ENCODE results near the gene CUEDC1. TPM values are rescaled to one million over a fixed set of nuclear protein-coding genes. Genes with fewer than 3 reads are reported as not detected.
A peak's percentile ranks its signal among the peaks of the same experiment; 100 is the strongest.

CUEDC1 gene
- total RNA-seq, 3 donors from 2014 or later, result 13.0 to 18.0 (median 14.5) TPM

DNA sequence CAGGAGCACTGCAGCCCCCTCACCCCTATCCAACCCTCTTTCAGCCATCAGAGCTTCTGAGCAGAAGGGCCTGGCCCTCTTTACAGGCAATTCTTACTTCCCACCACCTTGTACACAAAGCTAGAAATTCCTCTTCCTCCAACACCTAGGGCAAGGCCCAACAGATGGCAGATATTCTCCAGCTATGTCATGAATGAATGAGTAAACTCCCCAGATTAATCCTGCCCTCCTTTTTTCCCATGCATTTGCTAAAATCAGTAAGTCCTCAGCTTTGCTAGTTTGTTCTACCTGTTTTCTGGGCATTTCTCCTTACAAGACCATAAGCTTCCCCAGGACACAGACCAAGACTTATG is 85.0 kb downstream of the CUEDC1 start:
- Histone ChIP-seq H3K36me3 (no peaks in the 10 kb centered on the region), H3K4me3 (no peak overlapping the region), H3K27me3 (no peaks in the 10 kb centered on the region), H3K4me1 (peaks cover 21 to 24% of the 10 kb centered on the region in 2 donors), H3K27ac (no peak overlapping the region), H3K9me3 (no peaks in the 10 kb centered on the region)
- intact Hi-C loops (cut with DNase I; ENCODE audit: low total_unique reads), result no loop called here
- DNase-seq (ENCODE audit: low spot score in 2 of 2), result no peak
- no peak for TF ChIP-seq POLR2A (IDR thresholded peaks at IDR 0.05)
- TF ChIP-seq, protein P1, sequence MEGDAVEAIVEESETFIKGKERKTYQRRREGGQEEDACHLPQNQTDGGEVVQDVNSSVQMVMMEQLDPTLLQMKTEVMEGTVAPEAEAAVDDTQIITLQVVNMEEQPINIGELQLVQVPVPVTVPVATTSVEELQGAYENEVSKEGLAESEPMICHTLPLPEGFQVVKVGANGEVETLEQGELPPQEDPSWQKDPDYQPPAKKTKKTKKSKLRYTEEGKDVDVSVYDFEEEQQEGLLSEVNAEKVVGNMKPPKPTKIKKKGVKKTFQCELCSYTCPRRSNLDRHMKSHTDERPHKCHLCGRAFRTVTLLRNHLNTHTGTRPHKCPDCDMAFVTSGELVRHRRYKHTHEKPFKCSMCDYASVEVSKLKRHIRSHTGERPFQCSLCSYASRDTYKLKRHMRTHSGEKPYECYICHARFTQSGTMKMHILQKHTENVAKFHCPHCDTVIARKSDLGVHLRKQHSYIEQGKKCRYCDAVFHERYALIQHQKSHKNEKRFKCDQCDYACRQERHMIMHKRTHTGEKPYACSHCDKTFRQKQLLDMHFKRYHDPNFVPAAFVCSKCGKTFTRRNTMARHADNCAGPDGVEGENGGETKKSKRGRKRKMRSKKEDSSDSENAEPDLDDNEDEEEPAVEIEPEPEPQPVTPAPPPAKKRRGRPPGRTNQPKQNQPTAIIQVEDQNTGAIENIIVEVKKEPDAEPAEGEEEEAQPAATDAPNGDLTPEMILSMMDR (IDR thresholded peaks at IDR 0.05), result no peak
- no peak for TF ChIP-seq POLR2AphosphoS5 (IDR thresholded peaks at IDR 0.05)

DNA sequence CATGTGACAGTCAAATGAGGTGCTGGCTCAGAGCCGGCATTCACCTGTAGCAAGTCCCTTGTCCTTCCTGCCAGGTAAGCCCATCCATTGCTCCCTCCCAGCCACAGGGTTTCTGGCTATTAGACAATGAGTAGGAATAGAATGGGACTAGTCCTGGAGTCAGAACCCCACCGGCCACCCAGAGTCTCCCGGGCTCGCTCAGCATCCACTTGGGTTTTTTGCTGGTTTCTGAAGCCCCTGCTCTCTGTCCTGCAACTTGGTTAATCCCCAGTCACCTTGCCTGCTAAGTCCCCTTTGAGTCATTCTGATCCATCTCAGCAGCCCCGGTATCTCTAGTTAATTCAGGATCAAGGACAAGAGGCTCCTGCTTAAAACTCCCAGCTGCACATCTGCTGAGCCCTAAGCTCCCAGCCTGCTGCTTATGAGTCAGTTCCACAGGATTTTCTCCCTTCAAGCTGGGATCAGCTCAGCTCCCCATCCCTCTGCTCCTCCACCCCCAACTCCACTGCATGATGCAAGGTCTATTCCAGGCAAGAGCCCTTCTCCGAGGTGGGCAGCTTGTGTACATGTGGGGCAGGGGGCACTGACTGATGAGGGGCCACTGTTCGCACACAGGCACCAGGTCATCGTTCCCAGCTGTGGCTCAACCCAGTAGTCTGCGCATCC is 85.5 kb downstream of the CUEDC1 start:
- H3K27ac ChIP-seq, result peak overlapping the region in 1 of 2 donors; percentile 90
- no peaks in the 10 kb centered on the region for H3K9me3 ChIP-seq
- DNase-seq (ENCODE audit: low spot score in 2 of 2), result no peak
- no peaks in the 10 kb centered on the region for H3K36me3 ChIP-seq
- no peak for TF ChIP-seq POLR2A (IDR thresholded peaks at IDR 0.05)
- no peak for TF ChIP-seq POLR2AphosphoS5 (IDR thresholded peaks at IDR 0.05)
- TF ChIP-seq, protein P1 (IDR thresholded peaks at IDR 0.05), result no peak
- H3K27me3 ChIP-seq, result no peaks in the 10 kb centered on the region
- H3K4me1 ChIP-seq, result peaks cover 16 to 18% of the 10 kb centered on the region in 2 donors
- intact Hi-C loops (cut with DNase I; ENCODE audit: low total_unique reads), result no loop called here
- H3K4me3 ChIP-seq, result no peak overlapping the region

DNA sequence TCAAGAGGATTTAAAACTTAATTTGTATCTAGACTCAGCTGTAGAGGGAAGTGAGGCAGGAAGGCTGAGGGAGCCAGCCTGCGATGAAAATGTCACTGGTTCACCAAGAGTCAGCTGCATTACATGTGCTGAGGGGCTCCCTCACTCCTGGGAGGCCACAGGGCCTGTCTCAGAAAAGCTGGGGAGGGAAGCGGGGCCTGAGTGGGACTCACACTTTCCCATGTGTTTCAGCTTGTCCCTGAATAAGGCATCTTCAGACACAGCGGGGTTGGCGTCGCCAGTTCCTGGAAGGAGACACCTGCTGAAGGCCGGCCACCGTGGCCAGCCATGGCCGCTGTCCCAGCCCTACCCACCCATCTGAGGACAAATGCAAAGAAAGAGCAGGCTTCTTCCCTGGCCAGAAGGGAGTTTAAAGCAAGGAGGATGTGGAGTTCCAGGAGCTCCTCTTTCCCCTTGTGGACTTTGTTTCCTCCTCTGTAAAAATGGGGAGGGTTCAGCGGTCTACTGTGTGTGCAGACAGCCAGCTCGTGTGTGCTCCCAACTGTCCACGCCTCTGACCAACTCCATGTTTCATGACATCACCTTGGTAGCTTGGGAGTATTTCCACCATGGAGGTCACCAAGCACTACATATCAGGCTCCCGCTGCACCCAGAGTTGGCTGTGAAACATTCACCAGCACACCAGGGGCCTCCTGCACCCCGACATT is 86.1 kb downstream of the CUEDC1 start:
- no peak for DNase-seq (ENCODE audit: low spot score in 2 of 2)
- Histone ChIP-seq H3K36me3 (no peaks in the 10 kb centered on the region), H3K4me1 (peaks cover 9 to 12% of the 10 kb centered on the region in 2 donors), H3K9me3 (no peaks in the 10 kb centered on the region), H3K27me3 (no peaks in the 10 kb centered on the region), H3K4me3 (no peak overlapping the region), H3K27ac (peak overlapping the region; percentile 69 to 90)
- TF ChIP-seq POLR2AphosphoS5 (IDR thresholded peaks at IDR 0.05), result no peak
- TF ChIP-seq, protein P1 (IDR thresholded peaks at IDR 0.05), result no peak
- TF ChIP-seq POLR2A (IDR thresholded peaks at IDR 0.05), result no peak
- intact Hi-C loops (cut with DNase I; ENCODE audit: low total_unique reads), result no loop called here

DNA sequence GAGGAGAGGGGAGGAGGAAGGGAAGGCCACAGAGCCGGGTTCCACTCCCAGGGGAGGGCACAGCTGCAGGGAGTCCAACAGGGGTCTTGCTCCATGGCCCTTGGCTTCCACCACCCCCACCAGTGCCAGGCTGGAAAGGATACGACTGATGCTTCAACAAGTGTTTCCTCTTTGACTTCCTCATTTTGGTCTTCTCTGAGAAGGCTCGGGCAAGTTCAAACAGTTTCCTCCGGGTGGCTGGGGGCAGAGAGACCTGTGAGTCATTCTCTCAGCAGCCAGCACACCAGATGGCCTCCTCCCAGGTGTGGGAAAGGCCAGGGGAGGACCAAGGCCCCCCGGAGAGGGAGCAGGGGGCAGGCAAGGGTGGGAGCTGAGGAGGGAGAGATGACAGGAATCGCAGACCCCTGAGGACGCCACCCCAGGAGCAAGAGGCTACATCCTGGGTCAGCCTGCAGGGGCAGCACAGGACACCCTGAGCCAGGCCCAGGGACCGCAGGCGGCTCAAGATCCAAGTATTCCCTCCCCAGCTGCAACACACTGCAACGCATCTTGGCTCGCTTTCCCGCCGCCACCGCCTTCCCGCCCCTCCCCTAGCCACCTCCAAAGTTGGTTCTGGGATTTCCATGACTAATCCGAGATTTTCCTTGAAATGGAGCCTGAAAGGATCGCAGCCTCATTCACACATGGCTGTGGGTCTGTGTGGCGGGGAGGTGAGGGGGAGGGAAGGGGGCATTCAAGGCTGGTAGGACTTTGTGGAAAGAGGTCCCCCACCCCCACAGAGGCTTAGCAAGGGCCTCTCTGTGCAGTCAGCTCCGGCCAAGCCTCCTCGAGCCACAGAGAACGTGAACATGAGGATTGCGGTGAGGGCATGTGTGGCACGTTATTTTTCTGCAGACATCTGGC is 87.0 kb downstream of the CUEDC1 start:
- no peak for TF ChIP-seq POLR2A (IDR thresholded peaks at IDR 0.05)
- TF ChIP-seq, protein P1 (IDR thresholded peaks at IDR 0.05), result peak; percentile 26 to 45 (median 45)
- peak; percentile 37 to 68 (median 38) for TF ChIP-seq POLR2AphosphoS5 (IDR thresholded peaks at IDR 0.05)
- Histone ChIP-seq H3K4me3 (peak overlapping the region in 1 of 3 donors; percentile 4), H3K4me1 (peaks cover 5 to 7% of the 10 kb centered on the region in 2 donors), H3K36me3 (no peaks in the 10 kb centered on the region), H3K27me3 (no peaks in the 10 kb centered on the region), H3K9me3 (no peaks in the 10 kb centered on the region), H3K27ac (peak overlapping the region; percentile 69 to 90)
- DNase-seq (ENCODE audit: low spot score in 2 of 2), result peak; percentile 71 to 81
- intact Hi-C loops (cut with DNase I; ENCODE audit: low total_unique reads), result no loop called here
